Small intestine (tissue), 16 donors: Measurements from ENCODE around the gene C11orf71. TPM values are rescaled to one million over a fixed set of nuclear protein-coding genes. Genes with fewer than 3 reads are reported as not detected.

Source experiments
- DNase-seq, 2 donors: peaks; one replicate each; pipeline versions ENCODE4 v3.0.0 to v3.0.0-alpha.2; 2013
- FAIRE-seq: peaks from 2 replicates; lab custom pipeline; 2012; peaks lifted over from hg19 to GRCh38; lab: Jason Lieb, UNC
- H3K27ac ChIP-seq, 3 donors: one replicate each; pipeline ENCODE4 v1.5.1; 2013; ENCODE audit warnings: low read length in 2 of 3, mild to moderate bottlenecking in 2 of 3, control low read depth in 1 of 3, inconsistent platforms in 1 of 3, low read depth in 1 of 3, moderate library complexity in 1 of 3
- H3K27me3 ChIP-seq, 3 donors: one replicate each; pipeline ENCODE4 v1.6.1; 2013; ENCODE audit warnings: low read length in 3 of 3, inconsistent platforms in 1 of 3; ENCODE audit not compliant: control insufficient read depth in 3 of 3, insufficient read depth in 3 of 3
- H3K36me3 ChIP-seq, 3 donors: one replicate each; pipeline ENCODE4 v1.6.1; 2013; ENCODE audit warnings: low read length in 3 of 3, inconsistent platforms in 1 of 3, low read depth in 1 of 3, mild to moderate bottlenecking in 1 of 3, moderate library complexity in 1 of 3; ENCODE audit not compliant: control insufficient read depth in 3 of 3, insufficient read depth in 2 of 3
- H3K4me1 ChIP-seq, 3 donors: one replicate each; pipeline ENCODE4 v1.6.1; 2013; ENCODE audit warnings: low read length in 2 of 3, inconsistent platforms in 1 of 3, low read depth in 1 of 3, mild to moderate bottlenecking in 1 of 3, moderate library complexity in 1 of 3; ENCODE audit not compliant: control insufficient read depth in 3 of 3, insufficient read depth in 2 of 3
- H3K4me3 ChIP-seq, 3 donors: one replicate each; pipeline ENCODE4 v1.5.1; 2013; ENCODE audit warnings: low read length in 3 of 3, control low read depth in 1 of 3, inconsistent platforms in 1 of 3, low read depth in 1 of 3, mild to moderate bottlenecking in 1 of 3, moderate library complexity in 1 of 3
- H3K9me3 ChIP-seq, 2 donors: one replicate each; pipeline ENCODE4 v1.6.1; 2013; ENCODE audit warnings: low read depth in 1 of 2, low read length in 1 of 2; ENCODE audit not compliant: control insufficient read depth in 2 of 2, insufficient read depth in 1 of 2
- WGBS, 3 donors: extraction: QIAGEN DNeasy Blood & Tissue Kit; methylation state at CpG; one replicate each; pipeline ENCODE4 v1.1.7; 2013; 5-methylcytosine and 5-hydroxymethylcytosine counted together
- long read RNA-seq, 10 donors: transcript quantifications; one replicate each; lab custom pipeline, GENCODE V29; 2026
- polyA plus RNA-seq, 4 donors: library from polyadenylated mRNA; stranded (reverse) in 3 of 4; unstranded in 1 of 4; fragments of 200-250 nt in 3 of 4; fragments of 120-200 nt in 1 of 4; gene quantifications; one replicate each; pipeline versions ENCODE4 v1.2.1 to v1.2.3, GENCODE V29; 2013
- donor health status: healthy with polysubstance abuse.
- donor health status: control.
- donor health status: control.
- donor health status: Bipolar disorder and iron deficiency.
- donor health status: healthy.

The C11orf71 gene
- 10 to 100 TPM in 2 of 4 donors, 1 to 10 TPM in 2; 9.3 to 12.1 (median 10.9) TPM for polyA plus RNA-seq
- long read RNA-seq, donor 1, transcript C11orf71-202 (1 exons, 1,980 nt): major isoform, 43 of 43 reads
- long read RNA-seq, donor 1, partial matches to known transcripts: 0 of 43 reads
- long read RNA-seq, donor 1, other reads (novel, unspliced or antisense): 0 of 43 reads
- long read RNA-seq, donor 2, transcript C11orf71-202 (1 exons, 1,980 nt): major isoform, 5 of 5 reads
- long read RNA-seq, donor 2, partial matches to known transcripts: 0 of 5 reads
- long read RNA-seq, donor 2, other reads (novel, unspliced or antisense): 0 of 5 reads
- long read RNA-seq, donor 3, transcript C11orf71-202 (1 exons, 1,980 nt): major isoform, 13 of 13 reads
- long read RNA-seq, donor 3, partial matches to known transcripts: 0 of 13 reads
- long read RNA-seq, donor 3, other reads (novel, unspliced or antisense): 0 of 13 reads
- long read RNA-seq, donor 4: 0 reads
- long read RNA-seq, donor 5, transcript C11orf71-202 (1 exons, 1,980 nt): major isoform, 5 of 23 reads
- long read RNA-seq, donor 5, partial matches to known transcripts: 18 of 23 reads
- long read RNA-seq, donor 5, other reads (novel, unspliced or antisense): 0 of 23 reads
- long read RNA-seq, donor 6, transcript C11orf71-202 (1 exons, 1,980 nt): major isoform, 14 of 14 reads
- long read RNA-seq, donor 6, partial matches to known transcripts: 0 of 14 reads
- long read RNA-seq, donor 6, other reads (novel, unspliced or antisense): 0 of 14 reads
- long read RNA-seq, donor 7: 0 reads
- long read RNA-seq, donor 8: 0 reads
- long read RNA-seq, donor 9, partial matches to known transcripts: 0 of 1 reads
- long read RNA-seq, donor 9, other reads (novel, unspliced or antisense): 0 of 1 reads
- long read RNA-seq, donor 10, transcript C11orf71-202 (1 exons, 1,980 nt): major isoform, 13 of 13 reads
- long read RNA-seq, donor 10, partial matches to known transcripts: 0 of 13 reads
- long read RNA-seq, donor 10, other reads (novel, unspliced or antisense): 0 of 13 reads

GRCh38 chr11:114400216-114400914 lies at the start of gene C11orf71, which contains the start of gene RBM7:
TSS of gene C11orf71 (minus strand) at chr11:114400511. CDS start at chr11:114400331, 180 bp downstream.
TSS of gene RBM7 (plus strand) at chr11:114400666. CDS start at chr11:114400672, 6 bp downstream.
- Histone ChIP-seq H3K27ac (peak within 1 kb of the TSS; percentile 98 to 99 (median 98)), H3K36me3 (peaks cover 0 to 2% (median 0%) of the 10 kb centered on the region in 3 donors), H3K4me3 (peak within 1 kb of the TSS; percentile 76 to 98 (median 97)), H3K9me3 (no peaks in the 10 kb centered on the region), H3K27me3 (no peaks in the 10 kb centered on the region), H3K4me1 (peaks cover 0 to 8% (median 4%) of the 10 kb centered on the region in 3 donors)
- DNase-seq (peak; percentile 99), FAIRE-seq (no peak)
- WGBS, 3 donors: 1% methylated on average over 65 of the region's 65 CpGs

- Histone ChIP-seq H3K27me3 (no peaks in the 10 kb centered on the region), H3K4me1 (no peaks in the 10 kb centered on the region), H3K4me3 (no peak overlapping the region), H3K9me3 (no peaks in the 10 kb centered on the region), H3K36me3 (peaks cover 2 to 3% (median 3%) of the 10 kb centered on the region in 3 donors), H3K27ac (no peak overlapping the region)
- WGBS, 3 donors: 92 to 95% (median 94%) methylated on average over 6 of the region's 6 CpGs
- DNase-seq (no peak), FAIRE-seq (no peak)
Observed at GRCh38 chr11:114449845-114450244, 49.5 kb upstream of the C11orf71 start.

GRCh38 chr11:114448749-114449482 lies 48.6 kb upstream of the C11orf71 start:
- Histone ChIP-seq H3K9me3 (no peaks in the 10 kb centered on the region), H3K36me3 (peaks cover 2 to 3% (median 3%) of the 10 kb centered on the region in 3 donors), H3K27ac (no peak overlapping the region), H3K27me3 (no peaks in the 10 kb centered on the region), H3K4me1 (no peaks in the 10 kb centered on the region), H3K4me3 (no peak overlapping the region)
- DNase-seq (peak; percentile 4 to 45), FAIRE-seq (no peak)
- WGBS, 3 donors: 57 to 80% (median 75%) methylated on average over 2 of the region's 2 CpGs

- Histone ChIP-seq H3K27ac (no peak overlapping the region), H3K9me3 (no peaks in the 10 kb centered on the region), H3K4me1 (no peaks in the 10 kb centered on the region), H3K27me3 (no peaks in the 10 kb centered on the region), H3K36me3 (peaks cover 0 to 3% (median 2%) of the 10 kb centered on the region in 3 donors), H3K4me3 (no peak overlapping the region)
- DNase-seq: peak in 1 of 2 donors; percentile 32
- WGBS, 3 donors: 66 to 84% (median 78%) methylated on average over 3 of the region's 3 CpGs
- FAIRE-seq: no peak
Observed at GRCh38 chr11:114447892-114448291, 47.6 kb upstream of the C11orf71 start.

GRCh38 chr11:114447444-114447843 lies 47.1 kb upstream of the C11orf71 start:
- no peak for FAIRE-seq

GRCh38 chr11:114442536-114442935 lies 42.2 kb upstream of the C11orf71 start:
- Histone ChIP-seq H3K4me3 (no peak overlapping the region), H3K27ac (no peak overlapping the region), H3K4me1 (peaks cover 0 to 5% (median 0%) of the 10 kb centered on the region in 3 donors), H3K36me3 (no peaks in the 10 kb centered on the region), H3K27me3 (no peaks in the 10 kb centered on the region), H3K9me3 (no peaks in the 10 kb centered on the region)
- no peak for DNase-seq
- no peak for FAIRE-seq
- 92 to 100% (median 93%) methylated on average over 1 of the region's 1 CpG for WGBS, 3 donors

More at GRCh38 chr11:114447444-114447843, 47.1 kb upstream of the C11orf71 start:
- DNase-seq: no peak
- WGBS, 3 donors: 89 to 95% (median 90%) methylated on average over 2 of the region's 2 CpGs
- Histone ChIP-seq H3K36me3 (peaks cover 0 to 3% (median 2%) of the 10 kb centered on the region in 3 donors), H3K4me3 (no peak overlapping the region), H3K9me3 (no peaks in the 10 kb centered on the region), H3K4me1 (no peaks in the 10 kb centered on the region), H3K27ac (no peak overlapping the region), H3K27me3 (no peaks in the 10 kb centered on the region)

GRCh38 chr11:114441921-114442320 lies 41.6 kb upstream of the C11orf71 start:
- FAIRE-seq: no peak
- WGBS, 3 donors: 86 to 90% (median 88%) methylated on average over 2 of the region's 2 CpGs

More at GRCh38 chr11:114441921-114442320, 41.6 kb upstream of the C11orf71 start:
- Histone ChIP-seq H3K27ac (no peak overlapping the region), H3K36me3 (no peaks in the 10 kb centered on the region), H3K4me3 (no peak overlapping the region), H3K4me1 (peaks cover 0 to 5% (median 0%) of the 10 kb centered on the region in 3 donors), H3K27me3 (no peaks in the 10 kb centered on the region), H3K9me3 (no peaks in the 10 kb centered on the region)
- DNase-seq: no peak
